HCEC 1CT (cell line): ENCODE measurements around the gene ABCC6.
"Not testable (repeated sequence)": the region's sequence is repeated elsewhere in the genome, so short reads cannot be mapped to it uniquely, and the experiment has no call there.

ENCODE experiments used
- DNase-seq: peaks from one replicate; pipeline ENCODE4 v3.0.0-alpha.2; 2017

ABCC6 gene

GRCh38 chr16:16108759-16109158 lies 114.5 kb downstream of the ABCC6 start:
- DNase-seq: no peak

DNA sequence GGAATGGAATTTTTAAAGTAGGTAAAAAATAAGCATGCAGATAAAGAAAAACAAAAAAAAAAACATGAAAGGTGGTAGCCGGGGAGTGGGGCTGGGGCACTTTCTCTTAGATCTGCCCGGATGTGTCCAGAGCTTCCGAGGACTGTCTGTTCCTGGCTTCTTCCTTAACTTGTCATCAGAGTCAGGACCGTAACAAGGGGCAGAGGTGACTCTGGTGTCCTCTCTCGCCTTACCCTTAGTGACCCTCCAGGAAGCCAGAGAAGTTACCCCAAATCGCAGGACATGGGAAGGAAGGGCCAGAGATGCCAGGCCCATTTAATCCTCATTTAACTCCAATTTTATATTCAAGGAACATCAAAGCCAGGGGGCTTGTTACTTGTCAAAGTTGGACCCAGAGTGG lies 115.5 kb downstream of the ABCC6 start:
- DNase-seq: no peak

DNA sequence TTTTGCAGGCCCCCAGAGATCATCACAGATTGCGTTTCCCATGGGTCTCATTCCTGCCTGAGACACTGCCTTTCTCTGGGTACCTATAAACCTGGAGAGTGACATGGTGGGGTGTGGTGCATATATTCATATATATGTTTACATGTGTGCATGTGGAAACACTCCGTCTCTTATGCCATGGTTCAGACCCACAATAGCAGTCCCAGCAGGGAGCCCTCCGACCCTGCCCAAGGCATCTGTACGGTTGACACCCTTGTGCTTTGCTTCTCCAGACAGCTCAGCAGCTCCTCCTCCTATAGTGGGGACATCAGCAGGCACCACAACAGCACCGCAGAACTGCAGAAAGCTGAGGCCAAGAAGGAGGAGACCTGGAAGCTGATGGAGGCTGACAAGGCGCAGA lies 116.8 kb downstream of the ABCC6 start:
- DNase-seq: no peak

DNA sequence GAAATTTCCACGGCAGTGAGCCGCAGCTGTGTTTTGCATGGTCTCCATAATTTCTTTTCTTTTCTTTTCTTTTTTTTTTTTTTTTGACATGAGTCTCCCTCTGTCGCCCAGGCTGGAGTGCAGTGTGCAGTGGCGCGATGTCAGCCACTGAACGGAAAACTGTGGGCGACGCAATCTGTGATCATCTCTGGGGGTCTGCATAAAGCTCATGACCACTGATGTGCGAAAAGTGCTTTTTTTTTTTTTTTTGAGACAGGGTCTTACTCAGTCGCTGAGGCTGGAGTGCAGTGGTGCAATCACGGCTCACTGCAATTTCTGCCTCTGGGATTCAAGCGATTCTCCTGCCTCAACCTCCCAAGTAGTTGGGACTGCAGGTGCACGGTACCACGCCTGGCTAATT lies 117.6 kb downstream of the ABCC6 start:
- no peak for DNase-seq

DNA sequence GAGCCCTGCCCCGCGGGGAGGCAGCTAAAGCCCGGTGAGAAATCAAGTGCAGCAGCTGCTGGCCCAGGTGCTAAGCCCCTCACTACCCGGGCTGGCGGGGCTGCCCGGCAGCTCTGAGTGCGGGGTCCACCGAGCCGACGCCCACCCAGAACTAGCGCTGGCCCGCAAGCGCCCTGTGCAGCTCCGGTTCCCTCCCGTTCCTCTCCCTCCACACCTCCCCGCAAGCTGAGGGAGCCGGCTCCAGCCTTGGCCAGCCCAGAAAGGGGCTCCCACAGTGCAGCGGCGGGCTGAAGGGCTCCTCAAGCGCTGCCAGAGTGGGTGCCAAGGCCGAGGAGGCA lies 118.5 kb downstream of the ABCC6 start:
- DNase-seq: not testable (repeated sequence)

GRCh38 chr16:16104132-16104803 lies 119.0 kb downstream of the ABCC6 start:
- DNase-seq: not testable (repeated sequence)

GRCh38 chr16:16102738-16103137 lies 120.6 kb downstream of the ABCC6 start:
- no peak for DNase-seq

- no peak for DNase-seq
Measured at GRCh38 chr16:16101585-16101984, 121.7 kb downstream of the ABCC6 start.

- no peak for DNase-seq
Measured at GRCh38 chr16:16100631-16101030, 122.7 kb downstream of the ABCC6 start.

DNA sequence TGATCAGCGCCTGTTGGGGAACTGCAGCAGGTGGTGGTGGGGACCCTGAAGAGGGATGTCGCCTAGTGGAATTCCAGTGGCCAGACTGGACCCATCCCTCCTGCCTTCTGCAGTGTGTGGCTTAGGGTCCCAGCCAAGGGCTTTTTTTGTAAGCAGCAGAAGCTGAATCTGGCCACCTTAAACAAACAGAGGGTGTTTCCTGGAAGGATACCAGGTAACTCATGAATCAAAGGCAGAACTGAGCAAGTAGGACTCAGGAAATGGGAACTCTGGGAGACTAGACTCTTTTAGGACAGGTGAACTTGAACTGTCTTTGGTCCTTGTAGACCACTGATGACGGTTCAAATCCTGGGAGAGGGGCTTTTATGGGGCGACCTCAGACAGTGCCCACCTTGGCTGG lies 124.0 kb downstream of the ABCC6 start:
- DNase-seq: no peak
